Mucosa of rectum (tissue), 2 donors: ENCODE measurements around the gene MEA1.

ENCODE experiments used
- H3K27ac ChIP-seq, 2 donors: one replicate each; pipeline ENCODE4 v1.7.0; 2013; ENCODE audit warnings: inconsistent platforms in 2 of 2, low read depth in 2 of 2, low read length in 2 of 2
- H3K27me3 ChIP-seq, 2 donors: one replicate each; pipeline ENCODE4 v1.7.0; 2013; ENCODE audit warnings: low read length in 2 of 2; ENCODE audit not compliant: control insufficient read depth in 2 of 2, insufficient read depth in 2 of 2
- H3K36me3 ChIP-seq, 2 donors: one replicate each; pipeline ENCODE4 v1.7.0; 2013; ENCODE audit warnings: low read length in 2 of 2; ENCODE audit not compliant: control insufficient read depth in 2 of 2, insufficient read depth in 2 of 2
- H3K4me1 ChIP-seq, 2 donors: one replicate each; pipeline ENCODE4 v1.7.0; 2013; ENCODE audit warnings: low read length in 2 of 2, mild to moderate bottlenecking in 1 of 2; ENCODE audit not compliant: control insufficient read depth in 2 of 2, insufficient read depth in 2 of 2
- H3K4me3 ChIP-seq, 2 donors: one replicate each; pipeline ENCODE4 v1.7.0; 2013; ENCODE audit warnings: low read length in 2 of 2
- H3K9ac ChIP-seq, 2 donors: one replicate each; pipeline ENCODE4 v1.7.0; 2013; ENCODE audit warnings: low read length in 2 of 2, low read depth in 1 of 2, mild to moderate bottlenecking in 1 of 2
- H3K9me3 ChIP-seq, 2 donors: one replicate each; pipeline ENCODE4 v1.7.0; 2013; ENCODE audit warnings: low read length in 2 of 2; ENCODE audit not compliant: control insufficient read depth in 2 of 2
- donor health status: healthy.
- donor health status: Normal muscosa, but diverticular disease.

The MEA1 gene

GRCh38 chr6:42966571-42966970 lies 47.2 kb downstream of the MEA1 start:
- Histone ChIP-seq H3K27ac (no peak overlapping the region), H3K4me1 (no peaks in the 10 kb centered on the region), H3K27me3 (no peaks in the 10 kb centered on the region), H3K9ac (no peak overlapping the region), H3K9me3 (no peaks in the 10 kb centered on the region), H3K4me3 (no peak overlapping the region), H3K36me3 (peaks cover 27 to 28% of the 10 kb centered on the region in 2 donors)

GRCh38 chr6:42963855-42964605 lies 49.7 kb downstream of the MEA1 start:
- peaks cover 11 to 13% of the 10 kb centered on the region in 2 donors for H3K4me1 ChIP-seq
- H3K36me3 ChIP-seq: peaks cover 21 to 25% of the 10 kb centered on the region in 2 donors
- H3K27ac ChIP-seq: no peak overlapping the region
- no peak overlapping the region for H3K4me3 ChIP-seq
- peaks cover 0 to 5% of the 10 kb centered on the region in 2 donors for H3K27me3 ChIP-seq
- no peak overlapping the region for H3K9ac ChIP-seq
- no peaks in the 10 kb centered on the region for H3K9me3 ChIP-seq

GRCh38 chr6:42963179-42963854 lies 50.4 kb downstream of the MEA1 start:
- Histone ChIP-seq H3K36me3 (peaks cover 14 to 25% of the 10 kb centered on the region in 2 donors), H3K9me3 (no peaks in the 10 kb centered on the region)

GRCh38 chr6:42962502-42963178 lies 51.1 kb downstream of the MEA1 start:
- Histone ChIP-seq H3K4me1 (peaks cover 11 to 13% of the 10 kb centered on the region in 2 donors), H3K4me3 (no peak overlapping the region), H3K36me3 (peaks cover 12 to 25% of the 10 kb centered on the region in 2 donors), H3K9ac (no peak overlapping the region), H3K9me3 (no peaks in the 10 kb centered on the region), H3K27me3 (peaks cover 0 to 5% of the 10 kb centered on the region in 2 donors), H3K27ac (no peak overlapping the region)

More at GRCh38 chr6:42963179-42963854, 50.4 kb downstream of the MEA1 start:
- Histone ChIP-seq H3K4me1 (peaks cover 11 to 13% of the 10 kb centered on the region in 2 donors), H3K9ac (no peak overlapping the region), H3K27me3 (peaks cover 0 to 5% of the 10 kb centered on the region in 2 donors), H3K4me3 (no peak overlapping the region), H3K27ac (no peak overlapping the region)

GRCh38 chr6:42962096-42962495 lies 51.6 kb downstream of the MEA1 start:
- Histone ChIP-seq H3K36me3 (peaks cover 12 to 19% of the 10 kb centered on the region in 2 donors), H3K27ac (no peak overlapping the region), H3K9ac (no peak overlapping the region), H3K4me3 (no peak overlapping the region), H3K27me3 (peaks cover 0 to 5% of the 10 kb centered on the region in 2 donors), H3K4me1 (peaks cover 11 to 13% of the 10 kb centered on the region in 2 donors), H3K9me3 (no peaks in the 10 kb centered on the region)
